Mesothelial cell of epicardium (in vitro differentiated cells): ENCODE data around the gene KCNIP4. TPM values are rescaled to one million over a fixed set of nuclear protein-coding genes. Genes with fewer than 3 reads are reported as not detected.

ENCODE experiments used
- DNase-seq, 2 experiments: peaks; one replicate each; pipeline ENCODE4 v3.0.0; 2021; ENCODE audit warnings: low spot score in 2 of 2; ENCODE audit not compliant: unreplicated experiment in 2 of 2
- H3K27ac Mint-ChIP-seq: 2 replicates; pipeline ENCODE4 v1.8.0; 2021; ENCODE audit warnings: mixed read lengths
- H3K27me3 Mint-ChIP-seq: 2 replicates; pipeline ENCODE4 v1.8.0; 2021; ENCODE audit warnings: low read depth, mixed read lengths
- H3K36me3 Mint-ChIP-seq: 2 replicates; pipeline ENCODE4 v1.8.0; 2021; ENCODE audit warnings: mixed read lengths
- H3K4me1 Mint-ChIP-seq: 2 replicates; pipeline ENCODE4 v1.8.0; 2021; ENCODE audit warnings: mixed read lengths
- H3K4me3 Mint-ChIP-seq: 2 replicates; pipeline ENCODE4 v1.8.0; 2021; ENCODE audit warnings: mild to moderate bottlenecking, moderate library complexity, mixed read lengths
- H3K9me3 Mint-ChIP-seq: 2 replicates; pipeline ENCODE4 v1.8.0; 2021; ENCODE audit warnings: mixed read lengths
- CTCF ChIP-seq: fragments of 200-600 bp; sonication (generic); IDR thresholded peaks from one replicate; pipeline ENCODE4 v1.5.0; 2021; ENCODE audit warnings: antibody characterized with exemption; ENCODE audit not compliant: unreplicated experiment
- total RNA-seq: library from RNA; stranded (reverse); gene quantifications from 3 replicates; pipeline ENCODE4 v1.2.1, GENCODE V29; 2021

Gene KCNIP4
- total RNA-seq, 1 donor from 2014 or later = 3.0 TPM

GRCh38 chr4:21888195-21888976 lies 60.2 kb downstream of the KCNIP4 start:
- H3K36me3 Mint-ChIP-seq = no peaks in the 10 kb centered on the region
- peaks cover 3% of the 10 kb centered on the region for H3K27me3 Mint-ChIP-seq
- no peak for TF ChIP-seq CTCF
- H3K4me1 Mint-ChIP-seq = no peaks in the 10 kb centered on the region
- H3K27ac Mint-ChIP-seq = no peak overlapping the region
- no peak overlapping the region for H3K4me3 Mint-ChIP-seq
- no peak for DNase-seq
- H3K9me3 Mint-ChIP-seq = peaks cover 13% of the 10 kb centered on the region

DNA sequence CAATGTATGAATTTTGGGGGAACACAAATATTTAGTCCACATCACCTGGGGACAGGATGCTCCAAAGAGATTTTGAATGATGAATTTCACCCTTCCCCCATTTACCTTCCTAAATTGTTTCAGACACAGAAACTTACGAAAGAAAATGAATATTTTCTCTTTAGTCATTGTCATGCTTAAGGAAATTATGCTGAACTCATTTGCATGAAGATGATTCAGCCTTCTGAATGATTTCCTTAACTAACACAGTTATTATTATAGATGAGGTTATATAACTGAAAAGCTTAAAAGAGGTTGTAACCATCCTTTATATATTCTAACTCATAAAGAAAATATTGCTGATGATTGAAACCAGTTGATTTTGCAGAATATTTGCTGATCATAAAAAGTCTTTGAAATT lies 61.1 kb downstream of the KCNIP4 start:
- DNase-seq = no peak
- Mint-ChIP-seq H3K27ac (no peak overlapping the region), H3K27me3 (peaks cover 3% of the 10 kb centered on the region), H3K36me3 (no peaks in the 10 kb centered on the region), H3K9me3 (peaks cover 13% of the 10 kb centered on the region), H3K4me1 (no peaks in the 10 kb centered on the region), H3K4me3 (no peak overlapping the region)
- no peak for TF ChIP-seq CTCF

- peaks cover 3% of the 10 kb centered on the region for H3K27me3 Mint-ChIP-seq
- no peak overlapping the region for H3K27ac Mint-ChIP-seq
- no peaks in the 10 kb centered on the region for H3K36me3 Mint-ChIP-seq
- H3K9me3 Mint-ChIP-seq = peaks cover 13% of the 10 kb centered on the region
- no peak overlapping the region for H3K4me3 Mint-ChIP-seq
- no peak for DNase-seq
- no peak for TF ChIP-seq CTCF
- no peaks in the 10 kb centered on the region for H3K4me1 Mint-ChIP-seq
These were observed 62.8 kb downstream of the KCNIP4 start for GRCh38 chr4:21885770-21886169.

- DNase-seq = no peak
- H3K36me3 Mint-ChIP-seq = no peaks in the 10 kb centered on the region
- peaks cover 3% of the 10 kb centered on the region for H3K27me3 Mint-ChIP-seq
- no peaks in the 10 kb centered on the region for H3K4me1 Mint-ChIP-seq
- H3K9me3 Mint-ChIP-seq = peaks cover 13% of the 10 kb centered on the region
- H3K4me3 Mint-ChIP-seq = no peak overlapping the region
- H3K27ac Mint-ChIP-seq = no peak overlapping the region
- TF ChIP-seq CTCF = no peak
These were observed 63.3 kb downstream of the KCNIP4 start for GRCh38 chr4:21885241-21885640.

DNA sequence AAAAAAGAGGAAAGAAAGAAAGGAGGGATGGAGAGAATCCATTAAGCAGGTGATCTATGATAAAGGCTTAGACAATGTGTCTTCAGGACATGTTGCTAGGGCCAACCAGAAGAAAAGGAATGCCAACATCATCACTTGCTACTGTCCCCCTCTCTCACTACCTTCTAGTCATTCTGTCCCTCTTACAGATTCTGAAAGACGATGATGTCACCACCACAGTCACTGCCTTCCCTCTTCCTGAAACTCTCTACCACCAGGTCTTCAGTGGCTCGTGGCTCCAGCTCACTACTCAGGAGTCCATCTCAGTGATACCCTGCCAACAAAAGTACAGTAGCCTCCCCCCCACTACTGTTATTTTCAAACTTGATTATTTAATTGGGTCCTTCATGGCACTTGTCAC lies 64.0 kb downstream of the KCNIP4 start:
- TF ChIP-seq CTCF = no peak
- no peaks in the 10 kb centered on the region for H3K4me1 Mint-ChIP-seq
- DNase-seq = no peak
- H3K27ac Mint-ChIP-seq = no peak overlapping the region
- no peaks in the 10 kb centered on the region for H3K36me3 Mint-ChIP-seq
- peaks cover 13% of the 10 kb centered on the region for H3K9me3 Mint-ChIP-seq
- H3K4me3 Mint-ChIP-seq = no peak overlapping the region
- peaks cover 3% of the 10 kb centered on the region for H3K27me3 Mint-ChIP-seq
